Eye (tissue), 1 donor: ENCODE data around the gene CERS6.

Experiments
- DNase-seq: peaks from one replicate; pipeline ENCODE4 v3.0.0-alpha.2; 2015

The CERS6 gene

GRCh38 chr2:168611091-168611490 lies 155.0 kb downstream of the CERS6 start:
- DNase-seq, result no peak

GRCh38 chr2:168611896-168612650 lies 156.0 kb downstream of the CERS6 start:
- DNase-seq, result no peak

GRCh38 chr2:168612719-168613118 lies 156.6 kb downstream of the CERS6 start:
- no peak for DNase-seq

- DNase-seq, result no peak
Measured at GRCh38 chr2:168613551-168613950, 157.5 kb downstream of the CERS6 start.

GRCh38 chr2:168614172-168615018 lies 158.3 kb downstream of the CERS6 start:
- no peak for DNase-seq

GRCh38 chr2:168620554-168620953 lies 164.5 kb downstream of the CERS6 start:
- DNase-seq, result no peak

- DNase-seq, result no peak
Measured at GRCh38 chr2:168622559-168622958, 166.5 kb downstream of the CERS6 start.

GRCh38 chr2:168624028-168624427 lies 168.0 kb downstream of the CERS6 start:
- no peak for DNase-seq

GRCh38 chr2:168626096-168626495 lies 170.0 kb downstream of the CERS6 start:
- DNase-seq, result no peak

- no peak for DNase-seq
Measured at GRCh38 chr2:168626647-168627046, 170.6 kb downstream of the CERS6 start.

GRCh38 chr2:168632709-168633121 lies 176.6 kb downstream of the CERS6 start:
- DNase-seq, result no peak

- no peak for DNase-seq
Measured at GRCh38 chr2:168633200-168633599, 177.1 kb downstream of the CERS6 start.

- no peak for DNase-seq
Measured at GRCh38 chr2:168633895-168634294, 177.8 kb downstream of the CERS6 start.

GRCh38 chr2:168635065-168635577 lies 179.0 kb downstream of the CERS6 start:
- peak; percentile 59 for DNase-seq

- DNase-seq, result peak; percentile 44
Measured at GRCh38 chr2:168639018-168639417, 182.9 kb downstream of the CERS6 start.

GRCh38 chr2:168639441-168639898 lies 183.4 kb downstream of the CERS6 start:
- peak; percentile 50 for DNase-seq

GRCh38 chr2:168640039-168640438 lies 184.0 kb downstream of the CERS6 start:
- DNase-seq, result no peak

- no peak for DNase-seq
Measured at GRCh38 chr2:168641636-168642035, 185.6 kb downstream of the CERS6 start.

- DNase-seq, result no peak
Measured at GRCh38 chr2:168642873-168643272, 186.8 kb downstream of the CERS6 start.

GRCh38 chr2:168643979-168644378 lies 187.9 kb downstream of the CERS6 start:
- DNase-seq, result no peak

GRCh38 chr2:168645696-168646338 lies 189.7 kb downstream of the CERS6 start:
- DNase-seq, result no peak

GRCh38 chr2:168649105-168649504 lies 193.0 kb downstream of the CERS6 start:
- DNase-seq, result no peak

GRCh38 chr2:168649562-168649961 lies 193.5 kb downstream of the CERS6 start:
- DNase-seq, result no peak
